NCI-H1417 treated with DMSO at 0.1 percent for 48 hours (cell line): ENCODE results near the gene SORL1.
A peak's percentile ranks its signal among the peaks of the same experiment; 100 is the strongest.
"Not testable (repeated sequence)": the region's sequence is repeated elsewhere in the genome, so short reads cannot be mapped to it uniquely, and the experiment has no call there.

Experiments used
- DNase-seq: peaks from one replicate; lab custom pipeline; 2025; lab: John Stamatoyannopoulos, UW

SORL1 gene

GRCh38 chr11:121474680-121475079 is 22.6 kb downstream of the SORL1 start:
- no peak for DNase-seq

DNA sequence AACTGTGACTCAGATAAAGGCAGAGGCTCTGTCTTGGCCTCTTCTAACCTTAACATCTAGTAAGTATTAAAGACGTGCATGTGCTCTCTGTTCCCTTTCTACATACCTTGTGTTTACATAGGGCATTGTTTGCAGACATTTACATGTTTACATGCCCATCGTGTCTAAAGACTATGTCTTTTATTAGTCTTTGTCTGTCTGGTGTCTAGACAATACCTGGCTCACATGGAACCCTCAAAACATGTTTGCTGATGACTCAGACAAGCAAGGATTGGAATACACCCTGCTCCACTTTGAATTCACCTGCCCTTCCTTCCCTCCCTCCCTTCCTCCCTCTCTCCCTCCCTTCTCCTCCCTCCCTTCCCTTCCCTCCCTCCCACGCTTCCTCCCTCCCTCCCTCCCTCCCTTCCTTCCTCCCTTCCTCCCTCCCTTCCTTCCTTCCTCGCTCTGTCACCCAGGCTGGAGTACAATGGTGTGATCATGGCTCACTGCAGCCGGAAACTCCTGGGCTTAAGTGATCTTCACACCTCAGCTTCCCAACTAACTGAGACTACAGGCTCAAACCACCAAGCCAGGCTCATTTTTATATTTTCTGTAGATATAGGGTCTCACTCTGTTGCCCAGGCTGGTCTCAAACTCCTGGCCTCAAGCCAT is 24.4 kb downstream of the SORL1 start:
- DNase-seq = peak; percentile 20

DNA sequence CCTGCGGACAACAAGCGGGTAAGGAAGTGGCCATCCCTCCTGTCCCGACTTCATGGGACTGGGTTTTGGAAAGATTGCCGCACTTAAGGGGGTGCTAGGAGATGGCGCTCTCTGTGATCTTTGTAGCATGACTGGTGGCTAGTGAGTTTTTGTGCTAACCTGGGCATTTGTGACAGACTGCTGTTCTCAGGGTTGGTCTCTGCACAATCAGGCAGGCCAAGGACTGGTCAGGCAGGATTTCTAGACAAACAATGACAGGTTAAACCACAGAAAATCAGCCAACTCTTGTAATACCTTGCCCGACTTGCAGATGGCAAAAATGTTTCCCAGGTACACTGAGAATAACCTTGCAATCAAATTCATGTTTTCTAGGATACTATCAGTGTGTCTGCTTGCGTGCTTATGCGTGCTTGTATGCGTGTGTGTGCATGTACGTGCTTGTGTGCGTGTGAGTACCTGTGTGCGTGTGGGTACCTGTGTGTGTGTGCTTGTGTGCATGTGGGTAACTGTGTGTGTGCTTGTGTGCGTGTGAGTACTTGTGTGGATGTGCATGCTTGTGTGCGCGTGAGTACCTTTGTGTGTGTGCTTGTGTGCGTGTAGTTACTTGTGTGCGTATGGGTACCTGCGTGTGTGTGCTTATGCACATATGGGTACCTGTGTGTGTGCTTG is 26.2 kb downstream of the SORL1 start:
- DNase-seq = no peak

DNA sequence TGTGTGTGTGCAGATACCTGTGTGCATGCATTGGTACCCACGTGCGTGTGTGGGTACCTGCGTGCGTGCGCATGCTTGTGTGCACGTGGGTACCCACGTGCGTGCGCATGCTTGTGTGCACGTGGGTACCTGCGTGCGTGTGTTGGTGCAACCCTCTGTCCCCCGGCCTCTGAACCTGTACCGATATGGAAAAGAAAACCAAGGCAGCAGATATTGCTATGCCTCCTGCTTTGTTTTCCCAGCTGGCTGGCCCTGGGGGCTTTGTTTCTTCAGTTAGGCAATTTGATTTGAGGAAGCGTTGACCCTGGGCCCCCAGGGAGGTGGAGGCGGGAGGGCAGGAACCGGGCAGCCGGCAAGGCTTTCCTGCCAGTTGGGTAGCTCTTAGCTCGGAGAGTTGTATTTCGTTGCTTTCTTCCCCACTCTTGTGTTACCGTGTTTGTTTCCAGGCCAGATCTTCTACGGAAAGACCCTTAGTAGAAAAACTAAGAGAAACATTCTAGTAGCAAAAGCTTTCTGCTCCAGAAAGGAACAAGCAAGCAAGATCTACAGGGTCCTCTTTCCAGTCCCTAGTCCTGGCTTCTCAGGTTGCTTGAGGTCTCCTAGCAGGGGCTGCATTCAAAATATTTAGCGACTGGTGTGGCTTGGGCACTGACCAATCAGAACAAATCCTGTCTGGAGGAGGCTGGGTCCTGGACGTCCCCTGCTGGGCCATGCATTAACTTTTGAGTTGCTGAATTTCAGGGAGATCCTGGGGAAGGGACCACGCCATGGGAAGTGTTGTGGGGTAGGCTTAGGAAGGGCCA is 27.0 kb downstream of the SORL1 start:
- no peak for DNase-seq

GRCh38 chr11:121479698-121480238 is 27.7 kb downstream of the SORL1 start:
- no peak for DNase-seq

GRCh38 chr11:121481484-121482230 is 29.5 kb downstream of the SORL1 start:
- DNase-seq = not testable (repeated sequence)

- no peak for DNase-seq
Measured at GRCh38 chr11:121482231-121483129, 30.4 kb downstream of the SORL1 start.

DNA sequence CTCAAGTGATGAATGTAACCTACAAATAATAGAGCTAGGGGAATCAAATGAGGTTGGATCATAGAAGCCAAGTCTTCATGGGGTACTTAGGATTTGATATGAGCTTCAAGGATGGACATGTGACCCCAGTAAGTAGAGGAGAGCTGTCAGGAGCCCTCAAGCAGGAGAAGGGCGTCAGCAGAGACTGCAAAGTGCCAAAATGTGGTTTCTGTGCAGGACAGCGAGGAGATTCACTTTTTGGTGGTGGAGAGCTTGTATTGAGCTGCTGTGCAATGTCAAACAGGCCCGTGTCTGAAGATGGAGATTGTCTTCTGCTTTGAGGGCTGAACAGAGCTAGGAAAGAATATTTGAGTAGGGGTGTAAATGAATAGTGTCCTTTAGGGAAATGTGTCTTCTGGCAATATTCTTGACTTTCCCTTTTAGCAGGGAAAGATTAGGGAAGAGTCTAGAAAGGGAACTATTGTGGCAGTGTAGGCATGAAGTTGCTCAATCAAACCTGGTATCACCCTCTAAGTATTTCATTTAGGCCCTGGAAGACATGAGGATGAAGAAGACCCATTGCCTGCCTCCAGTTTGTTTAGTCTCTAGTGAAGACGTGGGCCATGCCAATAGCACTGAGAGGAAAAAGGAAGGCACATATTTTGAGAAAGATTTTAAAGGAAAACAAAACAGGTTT is 31.8 kb downstream of the SORL1 start:
- DNase-seq = no peak

- DNase-seq = no peak
Measured at GRCh38 chr11:121485216-121485615, 33.1 kb downstream of the SORL1 start.

GRCh38 chr11:121486054-121486453 is 33.9 kb downstream of the SORL1 start:
- DNase-seq = no peak

DNA sequence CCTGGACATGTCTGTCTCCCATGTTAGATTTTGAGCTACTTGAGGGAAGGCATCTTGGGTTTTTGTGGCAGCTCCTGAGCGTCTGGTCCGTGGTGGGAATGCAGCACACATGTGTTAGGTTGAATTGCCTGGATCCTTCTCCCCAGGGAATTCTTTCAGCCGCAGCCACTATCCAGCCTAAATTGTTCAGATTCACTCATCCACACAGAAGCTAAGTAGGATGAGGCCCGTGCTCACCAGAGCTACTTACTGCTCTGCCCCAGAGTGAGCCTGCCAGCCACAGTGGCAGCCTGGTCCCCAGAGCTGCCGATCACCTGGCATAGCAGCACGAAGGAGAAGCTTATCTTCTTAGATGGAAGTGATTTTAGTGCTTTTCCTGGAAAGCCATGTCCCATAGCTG is 35.1 kb downstream of the SORL1 start:
- no peak for DNase-seq

DNA sequence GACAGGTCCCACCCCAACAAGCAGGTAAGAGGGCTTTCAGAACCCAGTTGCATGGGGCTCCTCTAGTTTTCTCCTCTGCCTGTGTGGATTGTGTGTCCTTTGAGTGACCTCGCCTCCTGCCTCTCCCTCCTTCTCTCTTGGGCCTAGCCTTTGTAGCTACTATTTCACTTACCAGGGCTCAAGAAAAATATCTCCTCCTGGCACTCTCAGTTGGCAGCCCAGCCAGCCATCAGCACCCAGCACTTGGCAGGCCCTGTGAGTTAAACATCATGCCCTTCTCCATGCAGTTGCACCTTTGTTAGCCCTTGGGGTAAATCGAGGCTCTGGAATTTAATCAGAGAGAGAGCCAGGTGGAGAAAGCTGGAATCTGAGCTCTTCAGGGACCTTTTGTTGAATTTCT is 36.1 kb downstream of the SORL1 start:
- DNase-seq = no peak

DNA sequence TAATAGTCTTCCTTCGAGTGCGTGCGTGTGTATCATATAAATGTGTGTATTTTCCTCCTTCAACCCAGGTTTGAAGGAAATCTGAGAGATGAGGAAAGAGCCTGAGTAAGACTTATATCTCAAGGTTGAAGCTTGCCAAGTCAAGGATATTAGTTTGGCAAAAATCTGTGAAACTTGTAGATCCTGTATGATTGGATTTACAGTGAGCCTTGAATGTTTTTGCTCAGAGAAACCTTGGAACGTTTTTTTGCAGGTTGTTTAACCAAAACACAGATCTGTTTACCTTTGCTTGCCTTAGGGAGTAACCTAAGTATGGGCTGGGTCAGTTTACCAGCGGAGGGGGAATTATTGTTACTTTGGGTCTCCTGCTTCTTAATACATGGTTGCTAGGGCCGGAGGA is 36.5 kb downstream of the SORL1 start:
- no peak for DNase-seq

GRCh38 chr11:121489823-121490222 is 37.7 kb downstream of the SORL1 start:
- DNase-seq = no peak

DNA sequence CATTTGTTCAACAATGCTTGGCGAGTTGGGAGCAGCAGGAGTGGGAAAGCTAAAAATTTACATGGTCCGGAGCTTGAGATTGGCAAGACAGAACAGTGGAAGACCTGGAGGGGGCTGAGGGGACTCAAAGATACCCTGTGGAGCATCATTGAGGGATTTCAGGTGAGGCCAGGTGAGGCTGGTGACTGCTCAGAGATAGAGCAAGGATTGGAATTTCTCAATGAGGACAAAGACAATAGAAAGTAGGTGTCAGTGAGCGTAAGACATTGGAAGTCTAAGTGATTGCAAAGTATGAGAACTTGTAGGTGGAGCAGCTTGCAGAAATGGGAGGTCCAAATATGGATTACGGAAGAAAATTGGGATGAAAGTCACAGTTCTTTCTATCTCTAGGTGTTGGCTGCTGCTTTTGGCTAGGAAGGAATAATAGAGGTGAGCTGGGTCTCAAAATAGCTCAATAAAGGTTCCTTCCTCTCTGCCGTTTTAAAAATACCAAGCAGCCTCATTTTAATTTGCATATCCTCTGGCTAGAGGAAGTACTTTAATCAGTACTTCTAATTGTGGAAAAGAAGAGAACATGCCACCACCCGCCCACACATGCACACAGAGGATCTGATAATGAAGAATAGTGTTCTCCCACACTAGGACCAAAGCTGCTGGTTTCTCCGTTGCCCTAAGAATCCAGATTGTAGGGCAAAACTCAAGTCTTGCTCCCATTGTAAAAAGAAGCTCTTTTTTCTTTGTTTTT is 42.4 kb downstream of the SORL1 start:
- no peak for DNase-seq

DNA sequence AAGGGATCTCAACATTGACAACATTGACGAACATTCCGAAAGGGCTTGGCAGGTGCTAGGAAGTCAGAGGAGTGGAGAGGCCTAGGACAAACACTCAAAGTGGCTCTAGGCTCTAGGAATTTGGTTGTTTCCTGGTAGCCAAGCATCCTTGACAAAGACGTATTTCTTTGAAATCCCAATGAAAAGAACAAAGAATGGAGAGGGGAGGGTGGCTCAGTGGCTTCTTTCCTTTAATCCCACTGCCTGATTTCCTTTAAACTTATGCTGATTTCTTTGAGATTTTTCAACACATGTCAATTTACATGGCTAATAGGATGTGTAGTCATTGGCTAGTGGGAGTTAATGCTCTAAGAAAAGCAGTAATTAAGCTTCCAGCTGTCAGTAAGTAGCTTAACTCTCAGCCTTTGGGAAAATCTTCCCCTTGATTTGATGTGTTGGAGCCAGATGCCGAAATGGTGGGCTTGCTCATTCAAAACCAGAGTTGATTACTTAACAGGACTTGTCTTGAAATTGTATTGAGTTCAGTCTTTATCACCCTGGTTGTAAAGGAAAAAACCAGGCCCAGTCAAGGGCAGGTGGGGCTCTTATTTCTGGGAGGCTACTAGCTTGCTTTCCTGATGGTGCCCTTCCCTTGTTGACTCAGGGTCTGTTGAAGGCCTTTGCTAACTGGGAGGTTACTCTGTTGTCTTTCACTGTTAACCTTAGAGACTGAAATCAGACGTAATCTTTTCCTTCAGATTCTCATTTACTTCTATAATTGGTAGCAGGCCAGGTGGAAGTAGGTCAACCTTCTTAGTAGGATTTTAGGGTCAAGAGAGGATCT is 45.3 kb downstream of the SORL1 start:
- DNase-seq = no peak

GRCh38 chr11:121499405-121499804 is 47.3 kb downstream of the SORL1 start:
- DNase-seq = no peak

GRCh38 chr11:121500275-121500674 is 48.2 kb downstream of the SORL1 start:
- no peak for DNase-seq

GRCh38 chr11:121500717-121501116 is 48.6 kb downstream of the SORL1 start:
- DNase-seq = no peak
